HepG2 (cell line): ENCODE measurements around the gene KISS1R. TPM values are rescaled to one million over a fixed set of nuclear protein-coding genes. Genes with fewer than 3 reads are reported as not detected.

Experiments used
- ATF7-NPFF ChIP-seq: sonication (generic); formaldehyde crosslinking; IDR thresholded peaks from 2 replicates; pipeline ENCODE4 v1.8.1; 2023; ENCODE audit warnings: mild to moderate bottlenecking, low read depth, missing genetic modification reagents, moderate library complexity
- BCL6 ChIP-seq: IDR thresholded peaks from 2 replicates; pipeline ENCODE4 v1.6.1; 2016; ENCODE audit warnings: missing genetic modification reagents, missing compliant biosample characterization
- CEBPB ChIP-seq: IDR thresholded peaks from 2 replicates; pipeline ENCODE4 v1.6.1; 2011; ENCODE audit warnings: low read depth, low read length, improper control_type of control experiment, borderline replicate concordance
- ETV5 ChIP-seq: IDR thresholded peaks from 2 replicates; pipeline ENCODE4 v1.6.1; 2018; ENCODE audit warnings: missing biosample characterization, missing genetic modification reagents, inconsistent platforms, borderline replicate concordance
- FOXM1 ChIP-seq: sonication (generic); formaldehyde crosslinking; IDR thresholded peaks from 2 replicates; pipeline ENCODE4 v1.5.0; 2020; ENCODE audit warnings: missing genetic modification reagents
- GABPB1 ChIP-seq: IDR thresholded peaks from 2 replicates; pipeline ENCODE4 v1.6.1; 2016; ENCODE audit warnings: mild to moderate bottlenecking, missing genetic modification reagents, moderate library complexity, missing compliant biosample characterization
- HNF4A ChIP-seq: sonication (generic); formaldehyde crosslinking; IDR thresholded peaks from 2 replicates; pipeline ENCODE4 v1.4.0; 2020; ENCODE audit warnings: missing genetic modification reagents
- HOXA9 ChIP-seq: sonication (generic); formaldehyde crosslinking; IDR thresholded peaks from 2 replicates; pipeline ENCODE4 v1.8.1; 2022; ENCODE audit warnings: missing genetic modification reagents, mild to moderate bottlenecking, moderate library complexity, borderline replicate concordance
- KLF15 ChIP-seq: sonication (generic); formaldehyde crosslinking; IDR thresholded peaks from 2 replicates; pipeline ENCODE4 v1.8.1; 2023; ENCODE audit warnings: borderline replicate concordance, mild to moderate bottlenecking, inconsistent platforms, missing genetic modification reagents, mixed read lengths
- KMT2A ChIP-seq: sonication (generic); formaldehyde crosslinking; IDR thresholded peaks from 2 replicates; pipeline ENCODE4 v1.4.0; 2020; ENCODE audit warnings: missing genetic modification reagents
- NR3C1 ChIP-seq: sonication (generic); formaldehyde crosslinking; IDR thresholded peaks from 2 replicates; pipeline ENCODE4 v1.4.0; 2020; ENCODE audit warnings: missing genetic modification reagents
- SKI ChIP-seq: fragments of 450-650 bp; IDR thresholded peaks from one replicate; pipeline ENCODE4 v1.6.1; 2018; ENCODE audit warnings: mild to moderate bottlenecking; ENCODE audit not compliant: partially characterized antibody
- SRF ChIP-seq: IDR thresholded peaks from 2 replicates; pipeline ENCODE4 v1.6.1; 2011; ENCODE audit warnings: mild to moderate bottlenecking, low read depth, low read length, moderate library complexity
- SYNCRIP ChIP-seq: fragments of 200-400 bp; formaldehyde crosslinking; IDR thresholded peaks from 2 replicates; pipeline ENCODE4 v1.6.1; 2018; ENCODE audit warnings: mild to moderate bottlenecking, low read depth, low read length; ENCODE audit not compliant: insufficient read depth
- TARDBP ChIP-seq: sonication (generic); formaldehyde crosslinking; IDR thresholded peaks from 2 replicates; pipeline ENCODE4 v1.8.0; 2022; ENCODE audit warnings: mild to moderate bottlenecking, missing genetic modification reagents
- TOPORS ChIP-seq: sonication (generic); formaldehyde crosslinking; IDR thresholded peaks from 2 replicates; pipeline ENCODE4 v1.8.0; 2023; ENCODE audit warnings: mild to moderate bottlenecking, missing genetic modification reagents
- ZNF160 ChIP-seq: sonication (generic); formaldehyde crosslinking; IDR thresholded peaks from 2 replicates; pipeline ENCODE4 v1.8.0; 2022; ENCODE audit warnings: mild to moderate bottlenecking, inconsistent platforms, missing genetic modification reagents
- ZNF20 ChIP-seq: sonication (generic); formaldehyde crosslinking; IDR thresholded peaks from 2 replicates; pipeline ENCODE4 v1.4.0; 2020; ENCODE audit warnings: mild to moderate bottlenecking, moderate library complexity, missing genetic modification reagents
- ZNF253 ChIP-seq: sonication (generic); formaldehyde crosslinking; IDR thresholded peaks from 2 replicates; pipeline ENCODE4 v1.8.0; 2022; ENCODE audit warnings: mild to moderate bottlenecking, missing genetic modification reagents, borderline replicate concordance
- ZNF572 ChIP-seq: sonication (generic); formaldehyde crosslinking; IDR thresholded peaks from 2 replicates; pipeline ENCODE4 v1.5.1; 2020; ENCODE audit warnings: mild to moderate bottlenecking, missing genetic modification reagents
- ZNF772 ChIP-seq: sonication (generic); formaldehyde crosslinking; IDR thresholded peaks from 2 replicates; pipeline ENCODE4 v1.5.0; 2020; ENCODE audit warnings: mild to moderate bottlenecking, missing genetic modification reagents
- ZNF879 ChIP-seq: sonication (generic); formaldehyde crosslinking; IDR thresholded peaks from 2 replicates; pipeline ENCODE4 v1.8.1; 2023; ENCODE audit warnings: missing genetic modification reagents
- polyA plus RNA-seq, 8 experiments: library from polyadenylated mRNA; depleted of rRNA in 3 of 8; stranded (reverse) in 7 of 8; unstranded in 1 of 8; fragments of >200 nt; fragmentation: Illumina TruSeq in 4 of 8; extraction: Trizol in 4 of 8; gene quantifications; 2 replicates each; pipeline versions ENCODE4 v1.2.1 to v1.2.3, GENCODE V29; 2011 to 2016; ENCODE audit warnings: low read depth in 4 of 8, missing spikeins in 1 of 8, mixed read lengths in 1 of 8; ENCODE audit not compliant: insufficient read depth in 1 of 8
- total RNA-seq, 5 experiments: library from RNA; depleted of rRNA; stranded (reverse); fragments of >200 nt; fragmentation: Illumina TruSeq; extraction: Trizol; gene quantifications; 2 replicates each; pipeline ENCODE4 v1.2.3, GENCODE V29; 2016; ENCODE audit warnings: low read depth in 1 of 5
- TF ChIP-seq, protein P1 (sequence below): sonication (generic); formaldehyde crosslinking; IDR thresholded peaks from 2 replicates; pipeline ENCODE4 v1.4.0; 2020; ENCODE audit warnings: missing genetic modification reagents
- TF ChIP-seq, protein P2 (sequence below): IDR thresholded peaks from 2 replicates; pipeline ENCODE4 v1.4.0; 2020; ENCODE audit warnings: mild to moderate bottlenecking, missing genetic modification reagents
- TF ChIP-seq, protein P3 (sequence below): sonication (generic); formaldehyde crosslinking; IDR thresholded peaks from 2 replicates; pipeline ENCODE4 v1.5.0; 2020; ENCODE audit warnings: missing genetic modification reagents

Gene KISS1R
- total and polyA plus RNA-seq, 2 of the 13 experiments (the other 11 are each of a cell fraction or from before 2014, with no cell fraction given) = 1.1 to 10.2 TPM

DNA sequence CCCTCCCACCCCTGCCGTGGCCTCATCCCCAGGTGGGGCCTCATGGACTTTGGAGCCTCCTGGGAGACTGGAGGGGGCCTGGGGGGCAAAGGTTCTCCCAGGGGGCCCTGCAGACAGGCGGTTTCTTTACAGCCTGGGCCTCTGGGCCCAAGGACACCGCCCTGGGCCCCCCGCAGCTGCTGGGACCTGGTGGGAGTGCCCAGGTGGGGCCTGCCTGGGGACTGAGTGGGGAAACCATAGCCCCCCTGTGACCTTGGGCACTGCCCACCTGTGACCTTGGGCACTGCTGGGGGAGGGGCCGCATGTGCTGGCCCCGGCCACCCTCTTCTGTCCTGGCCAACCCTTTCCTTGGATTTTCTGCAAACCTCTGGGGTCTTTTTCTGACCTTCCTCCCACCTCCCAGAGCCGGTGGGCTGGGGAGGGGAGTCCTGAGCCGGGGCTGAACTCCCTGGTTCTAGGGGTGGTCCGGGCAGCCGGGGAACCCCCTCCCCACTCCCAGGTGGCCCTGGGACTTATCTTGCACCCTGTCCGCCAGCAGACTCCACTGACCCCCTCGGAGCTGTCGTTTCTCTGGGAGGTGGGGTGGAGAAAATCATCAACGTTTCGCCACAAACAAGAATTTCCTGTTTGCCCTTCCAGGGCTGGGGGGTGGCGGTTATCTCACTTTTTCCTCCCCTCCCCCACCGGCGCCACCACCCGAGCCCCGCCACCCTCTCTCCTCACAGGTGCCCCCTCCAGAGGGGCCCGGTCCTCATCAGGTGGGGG is 35.7 kb downstream of the KISS1R start (continued):
- TF ChIP-seq TARDBP (CRISPR knock-in tag) (peak; percentile 92), CEBPB (peak; percentile 40; the same call in 1 of the 2 replicates), ZNF879 (CRISPR knock-in tag) (0 out of 2 replicates have a peak, but pooled peaks have one; percentile 35), ZNF20 (CRISPR knock-in tag) (peak; percentile 81; the same call in 1 of the 2 replicates), TOPORS (CRISPR knock-in tag) (peak; percentile 67; the same call in 1 of the 2 replicates), FOXM1 (CRISPR knock-in tag) (no peak), BCL6 (CRISPR knock-in tag) (peak; percentile 81), HOXA9 (CRISPR knock-in tag) (no peak), ZNF572 (peak; percentile 45; the same call in 1 of the 2 replicates), ATF7-NPFF (CRISPR knock-in tag) (no peak), NR3C1 (CRISPR knock-in tag) (no peak), SRF (peak; percentile 42; the same call in 1 of the 2 replicates), SKI (peak; percentile 93), ETV5 (CRISPR knock-in tag) (peak; percentile 87), KMT2A (no peak), SYNCRIP (no peak), KLF15 (CRISPR knock-in tag) (peak; percentile 95), ZNF253 (CRISPR knock-in tag) (no peak), GABPB1 (CRISPR knock-in tag) (peak; percentile 81), ZNF772 (CRISPR knock-in tag) (peak; percentile 83), HNF4A (CRISPR knock-in tag) (peak; percentile 100), ZNF160 (CRISPR knock-in tag) (no peak; the same call in 1 of the 2 replicates)
- TF ChIP-seq, protein P1, sequence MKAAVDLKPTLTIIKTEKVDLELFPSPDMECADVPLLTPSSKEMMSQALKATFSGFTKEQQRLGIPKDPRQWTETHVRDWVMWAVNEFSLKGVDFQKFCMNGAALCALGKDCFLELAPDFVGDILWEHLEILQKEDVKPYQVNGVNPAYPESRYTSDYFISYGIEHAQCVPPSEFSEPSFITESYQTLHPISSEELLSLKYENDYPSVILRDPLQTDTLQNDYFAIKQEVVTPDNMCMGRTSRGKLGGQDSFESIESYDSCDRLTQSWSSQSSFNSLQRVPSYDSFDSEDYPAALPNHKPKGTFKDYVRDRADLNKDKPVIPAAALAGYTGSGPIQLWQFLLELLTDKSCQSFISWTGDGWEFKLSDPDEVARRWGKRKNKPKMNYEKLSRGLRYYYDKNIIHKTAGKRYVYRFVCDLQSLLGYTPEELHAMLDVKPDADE (CRISPR knock-in tag) = no peak
- TF ChIP-seq, protein P2, sequence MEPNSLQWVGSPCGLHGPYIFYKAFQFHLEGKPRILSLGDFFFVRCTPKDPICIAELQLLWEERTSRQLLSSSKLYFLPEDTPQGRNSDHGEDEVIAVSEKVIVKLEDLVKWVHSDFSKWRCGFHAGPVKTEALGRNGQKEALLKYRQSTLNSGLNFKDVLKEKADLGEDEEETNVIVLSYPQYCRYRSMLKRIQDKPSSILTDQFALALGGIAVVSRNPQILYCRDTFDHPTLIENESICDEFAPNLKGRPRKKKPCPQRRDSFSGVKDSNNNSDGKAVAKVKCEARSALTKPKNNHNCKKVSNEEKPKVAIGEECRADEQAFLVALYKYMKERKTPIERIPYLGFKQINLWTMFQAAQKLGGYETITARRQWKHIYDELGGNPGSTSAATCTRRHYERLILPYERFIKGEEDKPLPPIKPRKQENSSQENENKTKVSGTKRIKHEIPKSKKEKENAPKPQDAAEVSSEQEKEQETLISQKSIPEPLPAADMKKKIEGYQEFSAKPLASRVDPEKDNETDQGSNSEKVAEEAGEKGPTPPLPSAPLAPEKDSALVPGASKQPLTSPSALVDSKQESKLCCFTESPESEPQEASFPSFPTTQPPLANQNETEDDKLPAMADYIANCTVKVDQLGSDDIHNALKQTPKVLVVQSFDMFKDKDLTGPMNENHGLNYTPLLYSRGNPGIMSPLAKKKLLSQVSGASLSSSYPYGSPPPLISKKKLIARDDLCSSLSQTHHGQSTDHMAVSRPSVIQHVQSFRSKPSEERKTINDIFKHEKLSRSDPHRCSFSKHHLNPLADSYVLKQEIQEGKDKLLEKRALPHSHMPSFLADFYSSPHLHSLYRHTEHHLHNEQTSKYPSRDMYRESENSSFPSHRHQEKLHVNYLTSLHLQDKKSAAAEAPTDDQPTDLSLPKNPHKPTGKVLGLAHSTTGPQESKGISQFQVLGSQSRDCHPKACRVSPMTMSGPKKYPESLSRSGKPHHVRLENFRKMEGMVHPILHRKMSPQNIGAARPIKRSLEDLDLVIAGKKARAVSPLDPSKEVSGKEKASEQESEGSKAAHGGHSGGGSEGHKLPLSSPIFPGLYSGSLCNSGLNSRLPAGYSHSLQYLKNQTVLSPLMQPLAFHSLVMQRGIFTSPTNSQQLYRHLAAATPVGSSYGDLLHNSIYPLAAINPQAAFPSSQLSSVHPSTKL = peak; percentile 86
- TF ChIP-seq, protein P3, sequence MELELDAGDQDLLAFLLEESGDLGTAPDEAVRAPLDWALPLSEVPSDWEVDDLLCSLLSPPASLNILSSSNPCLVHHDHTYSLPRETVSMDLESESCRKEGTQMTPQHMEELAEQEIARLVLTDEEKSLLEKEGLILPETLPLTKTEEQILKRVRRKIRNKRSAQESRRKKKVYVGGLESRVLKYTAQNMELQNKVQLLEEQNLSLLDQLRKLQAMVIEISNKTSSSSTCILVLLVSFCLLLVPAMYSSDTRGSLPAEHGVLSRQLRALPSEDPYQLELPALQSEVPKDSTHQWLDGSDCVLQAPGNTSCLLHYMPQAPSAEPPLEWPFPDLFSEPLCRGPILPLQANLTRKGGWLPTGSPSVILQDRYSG (CRISPR knock-in tag) = no peak
